Effector CD8-positive, alpha-beta T cell (primary cell): Measurements from ENCODE around the gene CILP.
"Not testable (repeated sequence)": the region's sequence is repeated elsewhere in the genome, so short reads cannot be mapped to it uniquely, and the experiment has no call there.

Experiments
- DNase-seq: peaks from one replicate; lab custom pipeline; 2025; lab: John Stamatoyannopoulos, UW
- total RNA-seq, 4 experiments: gene quantifications; one replicate each; lab custom pipeline; 2026; lab: John Stamatoyannopoulos, UW

The CILP gene
- total RNA-seq = 1.4 to 3.9 (median 1.8) reads per million in 4 experiments

- no peak for DNase-seq
Observed at GRCh38 chr15:65210770-65211481, at the start of gene CILP. Gene CILP (minus strand): TSS chr15:65211473. CDS start chr15:65209755, 1,718 bp downstream.

DNA sequence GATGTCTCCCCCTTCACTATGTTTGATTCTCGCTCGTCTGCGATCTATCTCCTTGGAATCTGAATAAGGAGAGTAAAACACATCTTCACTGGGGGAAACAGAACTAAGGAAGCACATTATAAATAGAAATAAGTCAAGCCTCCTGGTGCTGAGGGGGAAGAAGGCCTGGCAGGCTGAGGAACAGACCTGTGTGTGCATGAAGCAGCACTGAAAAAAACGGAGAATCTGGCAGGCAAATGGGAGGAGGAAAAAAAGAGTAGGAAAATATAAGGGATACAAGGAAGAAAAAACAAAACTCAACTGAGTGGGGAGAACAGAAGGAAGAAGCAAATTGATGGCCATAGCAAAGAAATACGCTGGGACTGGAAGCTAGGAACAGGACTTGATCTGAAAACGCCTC lies 49.7 kb upstream of the CILP start:
- DNase-seq = no peak

DNA sequence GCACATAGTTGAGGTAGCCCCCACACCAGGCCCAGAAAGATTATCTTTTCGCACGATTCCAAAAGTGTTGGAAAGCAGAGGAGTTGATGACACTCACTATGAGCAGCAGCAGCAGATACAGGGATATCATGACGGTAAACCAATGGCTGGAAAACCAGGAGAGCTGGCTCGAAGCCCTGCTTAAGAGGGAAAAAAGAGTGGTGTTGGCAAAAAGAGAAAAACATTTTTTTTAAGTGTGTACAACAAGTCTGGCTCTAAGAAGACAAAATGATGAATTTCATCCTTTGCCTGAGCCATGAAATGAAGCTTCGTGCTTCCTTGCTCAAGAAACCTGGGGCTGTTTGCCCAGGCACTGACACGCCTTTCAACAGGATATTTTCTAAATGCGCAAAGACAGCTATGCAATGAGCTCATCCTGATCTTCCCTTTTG lies 48.1 kb upstream of the CILP start:
- no peak for DNase-seq

DNA sequence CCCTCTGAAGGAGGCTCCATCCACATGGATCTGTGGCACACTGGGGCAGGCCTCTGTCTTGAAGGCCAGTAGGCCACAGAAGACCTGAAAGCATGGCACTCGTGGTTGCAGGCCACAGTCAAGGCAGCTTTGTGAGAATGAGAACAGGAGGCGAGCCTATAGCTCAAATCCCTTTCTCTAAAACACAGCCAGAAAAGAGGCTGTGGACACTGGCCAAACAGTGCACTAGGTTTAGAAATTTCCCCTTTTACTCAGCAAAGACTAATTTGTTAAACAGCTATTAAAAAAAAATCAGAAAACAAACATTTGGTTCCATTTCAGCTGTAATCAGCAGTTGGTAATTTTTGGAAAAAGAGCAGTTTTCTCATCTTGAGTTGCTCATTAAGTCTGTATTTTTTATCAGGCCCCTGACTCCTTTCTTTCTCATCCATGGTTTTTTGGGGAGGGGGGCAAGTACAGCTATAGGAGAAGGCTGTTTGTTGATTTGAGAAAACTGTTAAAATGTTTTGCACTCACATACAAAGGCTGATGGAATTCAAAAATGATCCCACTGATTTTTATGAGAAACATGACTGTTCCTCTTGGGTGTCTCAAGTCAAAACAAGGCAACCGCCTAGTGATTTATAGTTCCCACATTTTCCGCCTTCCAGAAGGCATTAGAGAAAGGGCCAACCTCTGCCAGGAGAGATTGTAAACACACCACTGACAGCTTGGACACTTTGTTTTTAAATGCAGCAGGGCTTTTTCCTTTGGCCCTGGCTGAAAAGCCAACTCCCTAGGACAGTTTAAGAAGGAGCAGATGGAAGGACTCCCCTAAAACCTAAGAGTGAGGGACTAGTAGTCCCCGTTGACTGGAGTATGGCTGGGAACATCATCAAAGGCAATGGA lies 47.3 kb upstream of the CILP start:
- no peak for DNase-seq

- no peak for DNase-seq
Observed at GRCh38 chr15:65255486-65256140, 44.3 kb upstream of the CILP start.

DNA sequence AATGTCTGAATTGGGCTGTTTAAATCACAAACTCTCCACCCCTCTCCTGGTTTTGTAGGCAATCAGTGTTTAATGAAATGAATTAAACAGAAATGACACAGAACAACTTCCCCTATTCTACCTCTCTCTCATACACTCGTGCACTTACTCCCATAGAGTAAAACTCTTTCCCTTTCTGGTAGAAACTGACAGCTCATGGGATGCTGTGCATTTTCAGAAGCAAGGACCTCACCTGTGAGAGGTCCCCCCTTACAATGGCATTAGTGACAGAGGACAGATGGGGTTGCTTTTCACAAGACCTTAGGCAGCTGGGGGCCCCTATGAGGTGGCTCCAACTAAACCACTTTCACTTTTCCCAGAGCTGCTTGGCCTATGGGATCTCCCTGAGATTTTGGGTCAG lies 43.5 kb upstream of the CILP start:
- no peak for DNase-seq

GRCh38 chr15:65254356-65254755 lies 43.1 kb upstream of the CILP start:
- no peak for DNase-seq

DNA sequence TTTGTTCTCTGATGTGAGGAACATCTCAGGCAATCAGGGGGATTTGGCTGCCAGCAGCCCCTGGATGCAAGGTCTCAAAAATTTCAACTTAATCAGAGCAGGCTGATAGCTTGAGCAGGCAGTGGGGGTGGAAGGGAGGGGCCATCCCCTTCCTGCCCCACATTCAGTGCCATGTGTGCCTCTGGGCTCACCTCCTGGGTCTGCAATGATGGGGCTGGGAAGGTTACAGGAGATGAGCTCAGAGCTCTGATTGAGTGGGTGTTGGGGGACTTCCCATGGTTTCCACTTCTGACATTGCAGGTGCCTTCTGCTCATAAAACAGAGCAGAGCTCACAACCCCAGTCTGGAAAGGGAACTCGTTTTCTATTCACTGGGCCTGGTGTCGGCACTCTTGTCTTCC lies 38.4 kb upstream of the CILP start:
- DNase-seq = no peak

DNA sequence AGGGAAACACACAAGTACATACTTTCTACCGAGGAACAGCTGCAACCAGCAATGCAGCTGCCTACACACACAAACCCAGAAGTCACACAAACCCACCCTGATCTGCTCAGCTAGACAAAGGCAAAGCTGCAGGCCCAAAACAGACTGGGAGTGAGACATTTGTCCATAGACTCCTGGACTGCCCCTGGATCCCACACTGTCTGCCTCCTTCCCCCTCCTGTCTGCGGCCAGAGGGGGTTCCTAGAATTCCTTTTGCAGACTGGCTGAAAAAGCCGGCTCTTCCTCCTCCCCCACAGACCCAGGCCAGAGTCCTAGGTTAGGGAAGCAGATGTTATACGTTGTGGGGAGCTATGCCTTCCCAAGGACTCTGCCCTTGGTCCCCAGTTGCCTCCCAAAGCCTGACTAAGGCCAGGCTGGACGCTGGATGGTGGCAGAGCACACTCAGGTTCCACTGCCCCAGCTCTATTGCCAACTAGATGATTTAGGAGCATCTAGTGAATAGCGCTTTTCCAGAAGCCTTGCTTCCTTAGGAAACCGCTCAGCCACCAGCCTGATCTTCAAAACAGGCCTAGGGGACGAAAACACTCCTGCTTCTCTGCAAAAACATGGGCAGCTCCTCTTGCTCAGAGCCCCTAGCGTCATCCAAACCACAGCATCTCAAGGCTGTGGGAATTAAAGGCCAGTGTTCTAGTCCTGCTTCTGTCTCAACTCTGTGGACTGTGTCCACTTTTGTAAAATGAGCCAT lies 37.4 kb upstream of the CILP start:
- no peak for DNase-seq

- no peak for DNase-seq
Observed at GRCh38 chr15:65246939-65247338, 35.7 kb upstream of the CILP start.

- DNase-seq = no peak
Observed at GRCh38 chr15:65246026-65246714, 34.9 kb upstream of the CILP start.

GRCh38 chr15:65245096-65245856 lies 34.0 kb upstream of the CILP start:
- no peak for DNase-seq

GRCh38 chr15:65244638-65245037 lies 33.4 kb upstream of the CILP start:
- DNase-seq = no peak

GRCh38 chr15:65236443-65236842 lies 25.2 kb upstream of the CILP start:
- not testable (repeated sequence) for DNase-seq

- DNase-seq = no peak
Observed at GRCh38 chr15:65233696-65234095, 22.4 kb upstream of the CILP start.

GRCh38 chr15:65232520-65232919 lies 21.2 kb upstream of the CILP start:
- DNase-seq = no peak

GRCh38 chr15:65231306-65231705 lies 20.0 kb upstream of the CILP start:
- DNase-seq = no peak

GRCh38 chr15:65226901-65227300 lies 15.6 kb upstream of the CILP start:
- not testable (repeated sequence) for DNase-seq

DNA sequence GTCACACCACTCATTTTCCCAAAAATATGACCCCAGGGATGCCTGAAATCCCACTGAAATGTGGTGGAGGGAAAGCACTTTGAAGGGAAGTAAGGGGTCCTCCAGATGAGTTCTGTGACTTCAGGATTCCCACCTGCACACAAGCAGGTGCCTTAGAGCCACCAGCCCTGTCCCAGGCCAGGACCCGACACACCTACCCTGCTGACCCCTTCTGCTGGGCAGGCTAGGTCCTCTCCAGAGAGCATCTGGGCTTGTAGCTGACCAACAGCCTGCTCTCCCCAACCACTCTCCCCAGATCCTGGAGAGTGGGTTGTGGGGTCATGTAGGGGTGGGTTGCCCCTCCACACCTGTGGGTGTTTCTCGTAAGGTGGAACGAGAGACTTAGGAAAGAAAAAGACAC lies 14.9 kb upstream of the CILP start:
- no peak for DNase-seq

- DNase-seq = no peak
Observed at GRCh38 chr15:65223996-65224395, 12.7 kb upstream of the CILP start.
